ENCODE measurements around the gene TEX38.

DNA sequence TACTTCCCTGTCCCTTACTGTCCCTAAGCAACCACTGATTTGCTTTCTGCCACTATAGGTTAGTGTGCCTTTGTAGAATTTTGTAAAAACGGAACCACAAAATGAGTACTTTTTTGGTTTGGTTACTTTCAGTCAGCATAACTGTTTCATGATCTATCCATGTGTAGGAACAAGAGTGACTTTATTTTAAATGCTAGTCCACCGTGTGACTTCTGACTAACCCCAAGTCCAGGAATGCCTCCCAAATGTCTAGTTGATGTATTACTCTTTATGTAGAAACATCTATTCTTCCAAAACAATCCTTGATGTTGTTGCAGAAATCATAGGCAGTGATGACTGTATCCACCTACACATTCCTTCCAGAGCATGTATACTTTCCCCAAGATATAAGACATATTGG is 24.8 kb upstream of the TEX38 start:
- TF ChIP-seq, protein P1, sequence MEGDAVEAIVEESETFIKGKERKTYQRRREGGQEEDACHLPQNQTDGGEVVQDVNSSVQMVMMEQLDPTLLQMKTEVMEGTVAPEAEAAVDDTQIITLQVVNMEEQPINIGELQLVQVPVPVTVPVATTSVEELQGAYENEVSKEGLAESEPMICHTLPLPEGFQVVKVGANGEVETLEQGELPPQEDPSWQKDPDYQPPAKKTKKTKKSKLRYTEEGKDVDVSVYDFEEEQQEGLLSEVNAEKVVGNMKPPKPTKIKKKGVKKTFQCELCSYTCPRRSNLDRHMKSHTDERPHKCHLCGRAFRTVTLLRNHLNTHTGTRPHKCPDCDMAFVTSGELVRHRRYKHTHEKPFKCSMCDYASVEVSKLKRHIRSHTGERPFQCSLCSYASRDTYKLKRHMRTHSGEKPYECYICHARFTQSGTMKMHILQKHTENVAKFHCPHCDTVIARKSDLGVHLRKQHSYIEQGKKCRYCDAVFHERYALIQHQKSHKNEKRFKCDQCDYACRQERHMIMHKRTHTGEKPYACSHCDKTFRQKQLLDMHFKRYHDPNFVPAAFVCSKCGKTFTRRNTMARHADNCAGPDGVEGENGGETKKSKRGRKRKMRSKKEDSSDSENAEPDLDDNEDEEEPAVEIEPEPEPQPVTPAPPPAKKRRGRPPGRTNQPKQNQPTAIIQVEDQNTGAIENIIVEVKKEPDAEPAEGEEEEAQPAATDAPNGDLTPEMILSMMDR (IDR thresholded peaks at IDR 0.05), result no peak
- TF ChIP-seq EZH2phosphoT487 (IDR thresholded peaks at IDR 0.05) (no peak), EZH2 (IDR thresholded peaks at IDR 0.05) (no peak)

Data from neural progenitor cell (in vitro differentiated cells).